ENCODE data around the gene SYNGR3. TPM values are rescaled to one million over a fixed set of nuclear protein-coding genes. Genes with fewer than 3 reads are reported as not detected.

The SYNGR3 gene
- polyA plus RNA-seq, 2 of the 4 experiments (the other 2 are of a cell fraction): 4.1 to 4.9 TPM

GRCh38 chr16:2003231-2003826 lies 13.6 kb downstream of the SYNGR3 start:
- ATAC-seq (no peak), DNase-seq (ENCODE audit: low read depth in 1 of 2, low spot score in 1 of 2) (no peak), FAIRE-seq (no peak)
- Histone ChIP-seq H3K4me1 (peaks cover 53% of the 10 kb centered on the region), H3K9me3 (no peaks in the 10 kb centered on the region), H3K4me3 (no peak overlapping the region), H3K4me2 (peak overlapping the region; percentile 19; the same call in 1 of the 3 replicates), H3K27ac (peak overlapping the region in 1 of 2 experiments; percentile 71; a peak in 3 of 6 replicates)
- POLR2A ChIA-PET: interaction anchor here (0.5 to 1.7 kb wide), 3 partner anchors 39 to 152 kb away, joined by 7 to 11 read pairs (median 11); partner anchors contain the start of genes RPS2 and TRAF7
- 62% methylated on average over 5 of the region's 8 CpGs for WGBS (ENCODE audit: missing lambda C conversion rate)
- TF ChIP-seq EHMT2 (IDR thresholded peaks at IDR 0.05; ENCODE audit: low read depth) (no peak), ZFP36 (IDR thresholded peaks at IDR 0.05; ENCODE audit: borderline replicate concordance, partially characterized antibody) (no peak), E2F6 (IDR thresholded peaks at IDR 0.05; ENCODE audit: borderline replicate concordance, low read depth) (no peak), NFE2L2 (conservative IDR thresholded peaks at IDR 0.05; ENCODE audit: low read length) (no peak), KDM5A (IDR thresholded peaks at IDR 0.05) (no peak), CTCF (IDR thresholded peaks at IDR 0.05) (no peak), RFX5 (IDR thresholded peaks at IDR 0.05) (no peak), MYC (IDR thresholded peaks at IDR 0.05; ENCODE audit: borderline replicate concordance, low read length) (no peak), BHLHE40 (IDR thresholded peaks at IDR 0.05; ENCODE audit: low read depth, low read length) (no peak), NR3C1 (IDR thresholded peaks at IDR 0.05) (no peak), HES2 (IDR thresholded peaks at IDR 0.05) (no peak)
- CTCF ChIA-PET: interaction anchor here (0.5 to 11.3 kb wide), 39 partner anchors 10 to 186 kb away, joined by 3 to 196 read pairs (median 7); partner anchors contain the start of genes GFER, NOXO1, NPW and NTHL1

- POLR2A ChIA-PET: interaction anchor here (1.0 to 1.7 kb wide), 3 partner anchors 33 to 151 kb away, joined by 4 to 11 read pairs (median 11); partner anchors contain the start of genes RPS2, TBL3 and TRAF7
- Histone ChIP-seq H3K4me1 (peaks cover 49% of the 10 kb centered on the region), H3K9me3 (no peaks in the 10 kb centered on the region), H3K4me3 (no peak overlapping the region), H3K4me2 (peak overlapping the region; percentile 78), H3K27ac (peak overlapping the region; percentile 56 to 71)
- WGBS (ENCODE audit: missing lambda C conversion rate): 30% methylated on average over 28 of the region's 36 CpGs
- DNase-seq (ENCODE audit: low read depth in 1 of 2, low spot score in 1 of 2): peak; percentile 87 to 95
- peak; percentile 77 to 90 for ATAC-seq
- CTCF ChIA-PET: interaction anchor here (0.5 to 11.3 kb wide), 50 partner anchors 9 to 229 kb away, joined by 3 to 196 read pairs (median 6); partner anchors contain the start of genes GFER, NOXO1, NPW and NTHL1
- no peak for FAIRE-seq
- no peak for TF ChIP-seq TP53 (CRISPR knock-in tag; IDR thresholded peaks at IDR 0.05)
- peak; percentile 65 for TF ChIP-seq USF2 (IDR thresholded peaks at IDR 0.05)
- no peak for TF ChIP-seq CHD4 (IDR thresholded peaks at IDR 0.05; ENCODE audit: borderline replicate concordance)
- peak in 1 of 2 experiments; percentile 47; a peak in 1 of 5 replicates for TF ChIP-seq JUN (IDR thresholded peaks at IDR 0.05)
- no peak for TF ChIP-seq ESRRA (IDR thresholded peaks at IDR 0.05; ENCODE audit: borderline replicate concordance, low read length)
- no peak for TF ChIP-seq CEBPB (IDR thresholded peaks at IDR 0.05)
- no peak for TF ChIP-seq BHLHE40 (IDR thresholded peaks at IDR 0.05; ENCODE audit: low read depth, low read length)
- peak; percentile 87 for TF ChIP-seq CTCF (IDR thresholded peaks at IDR 0.05)
- TF ChIP-seq NFE2L2 (conservative IDR thresholded peaks at IDR 0.05; ENCODE audit: low read length): no peak
- no peak for TF ChIP-seq CBX2 (IDR thresholded peaks at IDR 0.05; ENCODE audit: borderline replicate concordance, low read depth)
- no peak for TF ChIP-seq RFX5 (IDR thresholded peaks at IDR 0.05)
- TF ChIP-seq SMC3 (IDR thresholded peaks at IDR 0.05): peak; percentile 80
- TF ChIP-seq HOXB5 (CRISPR knock-in tag; IDR thresholded peaks at IDR 0.05): no peak
- TF ChIP-seq PBX3 (IDR thresholded peaks at IDR 0.05): no peak
- TF ChIP-seq FOXS1 (CRISPR knock-in tag; IDR thresholded peaks at IDR 0.05): no peak
- TF ChIP-seq RAD21 (conservative IDR thresholded peaks at IDR 0.05 in 1 of 2, IDR thresholded peaks at IDR 0.05 in 1 of 2): peak; percentile 52 to 64
- peak; percentile 81 for TF ChIP-seq MYC (IDR thresholded peaks at IDR 0.05; ENCODE audit: borderline replicate concordance, low read length)
- TF ChIP-seq ATOH8 (CRISPR knock-in tag; IDR thresholded peaks at IDR 0.05; ENCODE audit: low read depth): 0 out of 2 replicates have a peak, but pooled peaks have one; percentile 39
- TF ChIP-seq FOSL2 (IDR thresholded peaks at IDR 0.05): no peak
- no peak for TF ChIP-seq FOSL2 (CRISPR knock-in tag; IDR thresholded peaks at IDR 0.05)
Measured at GRCh38 chr16:2003827-2004641, 14.3 kb downstream of the SYNGR3 start.

All from A549 (cell line).